NCI-H1694 (cell line): ENCODE measurements around the gene SIGLEC12.
"Not testable (repeated sequence)": the region's sequence is repeated elsewhere in the genome, so short reads cannot be mapped to it uniquely, and the experiment has no call there.

ENCODE experiments used
- DNase-seq: peaks from one replicate; lab custom pipeline; 2025; lab: John Stamatoyannopoulos, UW

The SIGLEC12 gene

GRCh38 chr19:51457351-51458013 is 44.1 kb downstream of the SIGLEC12 start:
- DNase-seq: no peak

GRCh38 chr19:51456541-51457290 is 44.9 kb downstream of the SIGLEC12 start:
- DNase-seq: no peak

GRCh38 chr19:51450730-51451307 is 50.8 kb downstream of the SIGLEC12 start:
- DNase-seq: no peak

GRCh38 chr19:51448411-51449016 is 53.1 kb downstream of the SIGLEC12 start:
- no peak for DNase-seq

GRCh38 chr19:51448011-51448410 is 53.6 kb downstream of the SIGLEC12 start:
- no peak for DNase-seq

- not testable (repeated sequence) for DNase-seq
These were observed 54.1 kb downstream of the SIGLEC12 start for GRCh38 chr19:51447510-51447909.

- DNase-seq: no peak
These were observed 59.9 kb downstream of the SIGLEC12 start for GRCh38 chr19:51441410-51442390.
